K562 (cell line): ENCODE measurements around the gene PRDX1. TPM values are rescaled to one million over a fixed set of nuclear protein-coding genes. Genes with fewer than 3 reads are reported as not detected.
A peak's percentile ranks its signal among the peaks of the same experiment; 100 is the strongest.

Source experiments
- CHCHD3 ChIP-seq: fragments of 250-450 bp; sonication (Bioruptor Pico); IDR thresholded peaks from 2 replicates; pipeline ENCODE4 v2.1.2; 2022; ENCODE audit warnings: mild to moderate bottlenecking
- CTBP1 ChIP-seq: fragments of 450-650 bp; IDR thresholded peaks from 2 replicates; pipeline ENCODE4 v1.6.1; 2016; ENCODE audit warnings: borderline replicate concordance
- FOXP4 ChIP-seq: sonication (generic); formaldehyde crosslinking; IDR thresholded peaks from 2 replicates; pipeline ENCODE4 v1.8.0; 2022; ENCODE audit warnings: mild to moderate bottlenecking, missing genetic modification reagents, borderline replicate concordance
- HSF4 ChIP-seq: fragments of 250-450 bp; sonication (Bioruptor Pico); IDR thresholded peaks from 2 replicates; pipeline ENCODE4 v2.1.2; 2022; ENCODE audit warnings: mild to moderate bottlenecking, moderate library complexity, borderline replicate concordance
- JUNB ChIP-seq: fragments of 450-650 bp; formaldehyde crosslinking; conservative IDR thresholded peaks from 2 replicates; pipeline ENCODE4 v1.4.0; 2020; ENCODE audit warnings: mild to moderate bottlenecking
- KLF16 ChIP-seq: IDR thresholded peaks from 2 replicates; pipeline ENCODE4 v1.6.1; 2016; ENCODE audit warnings: antibody characterized with exemption
- MAFK ChIP-seq: IDR thresholded peaks from 2 replicates; pipeline ENCODE4 v1.6.1; 2011; ENCODE audit warnings: low read length, improper control_type of control experiment
- NKRF ChIP-seq: fragments of 450-650 bp; IDR thresholded peaks from 2 replicates; pipeline ENCODE4 v1.6.1; 2016; ENCODE audit warnings: borderline replicate concordance
- PHTF2 ChIP-seq: fragments of 250-450 bp; sonication (Bioruptor Pico); IDR thresholded peaks from 2 replicates; pipeline ENCODE4 v1.5.0; 2021; ENCODE audit warnings: mild to moderate bottlenecking
- SRSF7 ChIP-seq: fragments of 200-400 bp; formaldehyde crosslinking; optimal IDR thresholded peaks from 2 replicates; pipeline ENCODE3; 2017; ENCODE audit warnings: mild to moderate bottlenecking, low read depth, low read length
- TCF3 ChIP-seq: sonication (generic); formaldehyde crosslinking; IDR thresholded peaks from 2 replicates; pipeline ENCODE4 v1.4.0; 2020; ENCODE audit warnings: mild to moderate bottlenecking, missing genetic modification reagents
- ZBTB1 ChIP-seq: sonication (generic); formaldehyde crosslinking; IDR thresholded peaks from 2 replicates; pipeline ENCODE4 v1.8.1; 2023; ENCODE audit warnings: missing genetic modification reagents, low read depth, mild to moderate bottlenecking, borderline replicate concordance
- ZBTB7A ChIP-seq: IDR thresholded peaks from 2 replicates; pipeline ENCODE4 v1.6.1; 2011; ENCODE audit warnings: low read depth, mild to moderate bottlenecking, low read length, moderate library complexity, borderline replicate concordance; ENCODE audit not compliant: control insufficient read depth
- ZKSCAN8 ChIP-seq: fragments of 200-800 bp; sonication (Bioruptor generic); IDR thresholded peaks from 2 replicates; pipeline ENCODE4 v1.6.1; 2016; ENCODE audit warnings: missing genetic modification characterization, missing compliant biosample characterization
- ZNF449 ChIP-seq: fragments of 250-450 bp; sonication (Bioruptor Pico); IDR thresholded peaks from 2 replicates; pipeline ENCODE4 v1.8.0; 2022; ENCODE audit warnings: moderate library complexity, mild to moderate bottlenecking, inconsistent platforms
- ZNF778 ChIP-seq: fragments of 450-650 bp; formaldehyde crosslinking; IDR thresholded peaks from 2 replicates; pipeline ENCODE4 v1.4.0; 2020; ENCODE audit warnings: mild to moderate bottlenecking, moderate library complexity
- polyA plus RNA-seq, 8 experiments: library from polyadenylated mRNA; depleted of rRNA in 4 of 8; stranded (reverse) in 5 of 8; unstranded in 3 of 8; fragments of >200 nt; fragmentation: Nextera tagmentation in 2 of 8; fragmentation: Illumina TruSeq in 1 of 8; extraction: Ambion mirVana in 2 of 8; extraction: Trizol in 1 of 8; gene quantifications; 2 replicates each; pipeline versions ENCODE4 v1.2.1 to v1.2.3, GENCODE V29; 2011 to 2014; ENCODE audit warnings: inconsistent platforms in 1 of 8, missing spikeins in 1 of 8
- total RNA-seq, 7 experiments: library from RNA; depleted of rRNA in 6 of 7; stranded (reverse); fragments of >200 nt in 6 of 7; fragmentation: Illumina TruSeq in 2 of 7; extraction: Trizol in 2 of 7; gene quantifications; 2 replicates each; pipeline versions ENCODE4 v1.2.1 to v1.2.3, GENCODE V29; 2011 to 2021; ENCODE audit warnings: low replicate concordance in 1 of 7
- TF ChIP-seq, protein P1 (sequence below): fragments of 450-650 bp; formaldehyde crosslinking; IDR thresholded peaks from 2 replicates; pipeline ENCODE4 v1.4.0; 2020; ENCODE audit warnings: mild to moderate bottlenecking, moderate library complexity
- TF ChIP-seq, protein P2 (sequence below): IDR thresholded peaks from 2 replicates; pipeline ENCODE4 v1.6.1; 2016; ENCODE audit warnings: missing genetic modification characterization, missing compliant biosample characterization

PRDX1 gene
- total and polyA plus RNA-seq, 9 of the 15 experiments (the other 6 are each of a cell fraction or from before 2014, with no cell fraction given): 748 to 2,388 (median 1,045) TPM

DNA sequence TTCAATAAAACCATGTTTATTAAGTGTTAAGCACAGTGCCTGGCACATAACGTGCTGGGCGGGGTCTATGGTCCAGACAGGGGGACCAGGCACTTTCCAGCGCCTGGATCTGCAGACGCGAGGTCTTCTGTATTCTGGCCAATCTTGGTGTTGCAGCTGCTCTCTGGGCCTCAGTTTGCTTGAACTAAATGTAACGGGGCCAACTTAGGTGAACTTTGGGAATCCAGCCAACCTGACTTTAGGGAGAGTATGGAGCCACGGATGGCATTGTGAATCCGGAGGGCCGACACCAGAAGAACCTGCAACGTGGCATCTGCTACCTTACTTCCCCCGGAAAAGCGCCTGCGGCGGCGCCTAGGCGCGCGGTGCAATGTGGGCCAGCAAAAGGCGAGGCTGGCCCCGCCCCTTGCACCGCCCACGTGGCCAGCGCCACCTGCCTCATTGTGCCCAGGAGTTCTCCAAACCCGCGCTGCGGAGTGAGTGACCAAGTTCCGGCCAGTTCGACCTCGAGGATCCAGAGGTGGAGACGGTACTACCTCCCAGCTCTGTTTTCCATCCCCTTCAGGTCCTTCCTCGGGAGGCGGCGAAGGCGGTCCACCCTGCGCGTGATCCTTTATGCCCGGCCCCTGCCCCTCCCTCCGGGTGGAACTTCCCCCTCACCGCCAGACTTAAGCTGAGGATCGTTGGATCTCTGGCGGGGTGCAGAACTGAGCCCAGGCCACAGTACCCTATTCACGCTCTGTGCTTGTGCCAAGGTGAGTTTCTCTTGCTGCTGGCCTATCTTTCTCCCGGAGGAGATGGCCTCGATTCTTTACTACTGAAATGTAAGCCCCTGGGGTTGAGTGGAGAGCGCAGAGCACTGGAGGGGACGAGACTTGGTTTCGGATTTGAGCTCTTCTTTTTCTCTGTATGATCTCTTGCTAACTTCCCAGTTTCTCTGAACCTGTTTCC, 29.0 kb upstream of the PRDX1 start, which contains the start of gene AKR1A1 (continued):
- TF ChIP-seq SRSF7: no peak
- TF ChIP-seq CHCHD3: no peak
- TF ChIP-seq ZKSCAN8 (CRISPR knock-in tag): peak; percentile 50; the same call in 1 of the 2 replicates
- TF ChIP-seq, protein P1, sequence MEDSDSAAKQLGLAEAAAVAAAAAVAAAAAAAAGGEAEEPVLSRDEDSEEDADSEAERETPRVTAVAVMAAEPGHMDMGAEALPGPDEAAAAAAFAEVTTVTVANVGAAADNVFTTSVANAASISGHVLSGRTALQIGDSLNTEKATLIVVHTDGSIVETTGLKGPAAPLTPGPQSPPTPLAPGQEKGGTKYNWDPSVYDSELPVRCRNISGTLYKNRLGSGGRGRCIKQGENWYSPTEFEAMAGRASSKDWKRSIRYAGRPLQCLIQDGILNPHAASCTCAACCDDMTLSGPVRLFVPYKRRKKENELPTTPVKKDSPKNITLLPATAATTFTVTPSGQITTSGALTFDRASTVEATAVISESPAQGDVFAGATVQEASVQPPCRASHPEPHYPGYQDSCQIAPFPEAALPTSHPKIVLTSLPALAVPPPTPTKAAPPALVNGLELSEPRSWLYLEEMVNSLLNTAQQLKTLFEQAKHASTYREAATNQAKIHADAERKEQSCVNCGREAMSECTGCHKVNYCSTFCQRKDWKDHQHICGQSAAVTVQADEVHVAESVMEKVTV: no peak
- TF ChIP-seq HSF4 (CRISPR knock-in tag): 0 out of 2 replicates have a peak, but pooled peaks have one; percentile 22
- peak; percentile 56; the same call in 1 of the 2 replicates for TF ChIP-seq ZBTB7A
- peak; percentile 61; the same call in 1 of the 2 replicates for TF ChIP-seq ZBTB1 (CRISPR knock-in tag)
- TF ChIP-seq ZNF449: no peak
- peak; percentile 99 for TF ChIP-seq NKRF
- TF ChIP-seq CTBP1: peak; percentile 77
- TF ChIP-seq MAFK: 0 out of 2 replicates have a peak, but pooled peaks have one; percentile 1
- no peak for TF ChIP-seq JUNB
- TF ChIP-seq, protein P2, sequence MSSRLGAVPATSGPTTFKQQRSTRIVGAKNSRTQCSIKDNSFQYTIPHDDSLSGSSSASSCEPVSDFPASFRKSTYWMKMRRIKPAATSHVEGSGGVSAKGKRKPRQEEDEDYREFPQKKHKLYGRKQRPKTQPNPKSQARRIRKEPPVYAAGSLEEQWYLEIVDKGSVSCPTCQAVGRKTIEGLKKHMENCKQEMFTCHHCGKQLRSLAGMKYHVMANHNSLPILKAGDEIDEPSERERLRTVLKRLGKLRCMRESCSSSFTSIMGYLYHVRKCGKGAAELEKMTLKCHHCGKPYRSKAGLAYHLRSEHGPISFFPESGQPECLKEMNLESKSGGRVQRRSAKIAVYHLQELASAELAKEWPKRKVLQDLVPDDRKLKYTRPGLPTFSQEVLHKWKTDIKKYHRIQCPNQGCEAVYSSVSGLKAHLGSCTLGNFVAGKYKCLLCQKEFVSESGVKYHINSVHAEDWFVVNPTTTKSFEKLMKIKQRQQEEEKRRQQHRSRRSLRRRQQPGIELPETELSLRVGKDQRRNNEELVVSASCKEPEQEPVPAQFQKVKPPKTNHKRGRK (tag): no peak
- no peak for TF ChIP-seq PHTF2 (CRISPR knock-in tag)
- TF ChIP-seq FOXP4: peak; percentile 46
- peak; percentile 37 for TF ChIP-seq TCF3 (CRISPR knock-in tag)
- TF ChIP-seq ZNF778 (CRISPR knock-in tag): no peak
- no peak for TF ChIP-seq KLF16
